HepG2 (cell line): ENCODE measurements around the gene MEG3. TPM values are rescaled to one million over a fixed set of nuclear protein-coding genes. Genes with fewer than 3 reads are reported as not detected.

Experiments used
- ATAC-seq: fragments of 200-7000 bp; cut with Tn5 transposase; 3 replicates; pipeline ENCODE4 v1.9.1; 2020; ENCODE audit warnings: mild to moderate bottlenecking, moderate library complexity
- BruUV-seq: library from RNA; stranded (reverse); fragments of 400-500 nt; replicated peaks from 2 replicates; lab custom pipeline; 2021; lab: Mats Ljungman, UMichigan
- CTCF ChIA-PET: fragments of 300-600 bp; formaldehyde crosslinking; extraction: SDS; loops from one replicate; lab custom pipeline; 2021; ENCODE audit warnings: low total read pairs, inconsistent platforms, low intra/inter-chr PET ratio; lab: Yijun Ruan, JAX
- POLR2A ChIA-PET: fragments of 350-600 bp; sonication (Branson Sonifier 250); formaldehyde crosslinking; loops from one replicate; lab custom pipeline; 2020; ENCODE audit warnings: antibody characterized with exemption, inconsistent platforms; lab: Yijun Ruan, JAX
- DNase-seq: peaks from one replicate; pipeline ENCODE4 v3.0.0-alpha.2; 2015; ENCODE audit warnings: low spot score
- FAIRE-seq: peaks from 3 replicates; lab custom pipeline; 2011; peaks lifted over from hg19 to GRCh38; lab: Jason Lieb, UNC
- H2AFZ ChIP-seq: one replicate; pipeline ENCODE4 v1.6.1; 2011; ENCODE audit warnings: low read length, inconsistent platforms
- H3K27ac ChIP-seq: fragments of 300-600 bp; 3 replicates; pipeline ENCODE4 v1.8.0; 2011; ENCODE audit warnings: mixed run types, mild to moderate bottlenecking, mixed read lengths, low read length, inconsistent platforms; ENCODE audit not compliant: insufficient read depth; ENCODE audit errors: extremely low read length
- H3K27me3 ChIP-seq, 2 experiments: fragments of 200-600 bp in 1 of 2; 2 replicates in 1 of 2; 3 replicates in 1 of 2; pipeline versions ENCODE4 v1.6.0 to v1.8.0; 2011; ENCODE audit warnings: low read length in 2 of 2, mild to moderate bottlenecking in 2 of 2, moderate library complexity in 2 of 2, inconsistent platforms in 1 of 2; ENCODE audit not compliant: insufficient read depth in 2 of 2, control insufficient read depth in 1 of 2
- H3K36me3 ChIP-seq, 2 experiments: fragments of 200-600 bp in 1 of 2; replicated peaks in 1 of 2; 2 replicates in 1 of 2; 3 replicates in 1 of 2; pipeline versions ENCODE4 v1.5.1 to v1.8.0; 2011; ENCODE audit warnings: low read length in 2 of 2, inconsistent platforms in 1 of 2; ENCODE audit not compliant: insufficient read depth in 2 of 2, control insufficient read depth in 1 of 2
- H3K4me1 ChIP-seq: 2 replicates; pipeline ENCODE4 v1.5.1; 2012; ENCODE audit warnings: low read length, inconsistent platforms; ENCODE audit not compliant: insufficient read depth
- H3K4me2 ChIP-seq: 2 replicates; pipeline ENCODE4 v1.6.0; 2011; ENCODE audit warnings: low read depth, low read length, inconsistent platforms
- H3K4me3 ChIP-seq, 3 experiments: fragments of 200-600 bp in 1 of 3; sonication (generic), shearing (Covaris generic) in 1 of 3; replicated peaks in 1 of 3; 2 replicates each; pipeline ENCODE4 v1.5.1; 2011 to 2016; ENCODE audit warnings: low read length in 3 of 3, inconsistent platforms in 2 of 3, low read depth in 2 of 3, mild to moderate bottlenecking in 2 of 3, control low read depth in 1 of 3, mixed read lengths in 1 of 3; ENCODE audit not compliant: insufficient read depth in 1 of 3
- H3K79me2 ChIP-seq: one replicate; pipeline ENCODE4 v1.6.1; 2011; ENCODE audit warnings: low read length, inconsistent platforms; ENCODE audit not compliant: insufficient read depth
- H3K9ac ChIP-seq: 2 replicates; pipeline ENCODE4 v1.6.0; 2011; ENCODE audit warnings: mild to moderate bottlenecking, low read depth, low read length, inconsistent platforms; ENCODE audit not compliant: insufficient read depth
- H3K9me3 ChIP-seq: 2 replicates; pipeline ENCODE4 v1.5.1; 2012; ENCODE audit warnings: mild to moderate bottlenecking, low read length
- H4K20me1 ChIP-seq: 2 replicates; pipeline ENCODE4 v1.6.0; 2011; ENCODE audit warnings: inconsistent platforms, mild to moderate bottlenecking, low read length, moderate library complexity; ENCODE audit not compliant: insufficient read depth
- MZF1 ChIP-seq: sonication (generic); formaldehyde crosslinking; IDR thresholded peaks from 2 replicates; pipeline ENCODE4 v1.8.1; 2023; ENCODE audit warnings: mild to moderate bottlenecking, missing genetic modification reagents, borderline replicate concordance
- NCOA1 ChIP-seq: sonication (generic); formaldehyde crosslinking; IDR thresholded peaks from 2 replicates; pipeline ENCODE4 v1.9.0; 2021; ENCODE audit warnings: missing genetic modification reagents
- NR1H2 ChIP-seq: sonication (generic); formaldehyde crosslinking; IDR thresholded peaks from 2 replicates; pipeline ENCODE4 v1.8.1; 2022; ENCODE audit warnings: low read depth, missing genetic modification reagents, borderline replicate concordance
- RXRA ChIP-seq: sonication (generic); formaldehyde crosslinking; IDR thresholded peaks from 2 replicates; pipeline ENCODE4 v1.5.1; 2020; ENCODE audit warnings: missing genetic modification reagents
- SATB2 ChIP-seq: sonication (generic); formaldehyde crosslinking; IDR thresholded peaks from 2 replicates; pipeline ENCODE4 v1.5.0; 2020; ENCODE audit warnings: missing genetic modification reagents
- ZBTB10 ChIP-seq: sonication (generic); formaldehyde crosslinking; IDR thresholded peaks from 2 replicates; pipeline ENCODE4 v1.4.0; 2020; ENCODE audit warnings: missing genetic modification reagents, borderline replicate concordance
- ZKSCAN1 ChIP-seq: fragments of 150-350 bp; IDR thresholded peaks from 2 replicates; pipeline ENCODE4 v1.6.1; 2014; ENCODE audit warnings: low read length
- ZNF136 ChIP-seq: sonication (generic); formaldehyde crosslinking; IDR thresholded peaks from 2 replicates; pipeline ENCODE4 v1.8.1; 2022; ENCODE audit warnings: low read depth, mild to moderate bottlenecking, moderate library complexity, missing genetic modification reagents
- ZNF20 ChIP-seq: sonication (generic); formaldehyde crosslinking; IDR thresholded peaks from 2 replicates; pipeline ENCODE4 v1.4.0; 2020; ENCODE audit warnings: mild to moderate bottlenecking, moderate library complexity, missing genetic modification reagents
- ZNF207 ChIP-seq: fragments of 450-650 bp; IDR thresholded peaks from 2 replicates; pipeline ENCODE4 v1.6.1; 2016; ENCODE audit warnings: antibody characterized with exemption, borderline replicate concordance
- ZNF382 ChIP-seq: sonication (generic); formaldehyde crosslinking; IDR thresholded peaks from 2 replicates; pipeline ENCODE4 v1.5.0; 2020; ENCODE audit warnings: missing genetic modification reagents, mild to moderate bottlenecking, borderline replicate concordance
- ZNF530 ChIP-seq: sonication (generic); formaldehyde crosslinking; IDR thresholded peaks from 2 replicates; pipeline ENCODE4 v1.5.0; 2020; ENCODE audit warnings: low read depth, mild to moderate bottlenecking, missing genetic modification reagents
- ZNF781 ChIP-seq: sonication (generic); formaldehyde crosslinking; IDR thresholded peaks from 2 replicates; pipeline ENCODE4 v1.5.1; 2020; ENCODE audit warnings: borderline replicate concordance, mild to moderate bottlenecking, missing genetic modification reagents; ENCODE audit errors: not compliant biosample characterization
- WGBS: methylation state at CpG from one replicate; pipeline ENCODE4 v1.1.6; 2017; ENCODE audit warnings: low lambda C conversion rate; 5-methylcytosine and 5-hydroxymethylcytosine counted together
- in situ Hi-C: cut with HindIII; loops from 2 replicates; pipeline ENCODE4 v1.10.0; 2017; ENCODE audit warnings: low pct_unique_long_range_greater_than_20kb; ENCODE audit not compliant: extremely low pct_ligation_motif_present
- intact Hi-C: fragments of 100-400 bp; cut with micrococcal nuclease; formaldehyde crosslinking; loops from one replicate; pipeline ENCODE4 v1.10.0; 2022; ENCODE audit not compliant: unreplicated experiment
- polyA plus RNA-seq, 8 experiments: library from polyadenylated mRNA; depleted of rRNA in 3 of 8; stranded (reverse) in 7 of 8; unstranded in 1 of 8; fragments of >200 nt; fragmentation: Illumina TruSeq in 4 of 8; extraction: Trizol in 4 of 8; gene quantifications; 2 replicates each; pipeline versions ENCODE4 v1.2.1 to v1.2.3, GENCODE V29; 2011 to 2016; ENCODE audit warnings: low read depth in 4 of 8, missing spikeins in 1 of 8, mixed read lengths in 1 of 8; ENCODE audit not compliant: insufficient read depth in 1 of 8
- total RNA-seq, 5 experiments: library from RNA; depleted of rRNA; stranded (reverse); fragments of >200 nt; fragmentation: Illumina TruSeq; extraction: Trizol; gene quantifications; 2 replicates each; pipeline ENCODE4 v1.2.3, GENCODE V29; 2016; ENCODE audit warnings: low read depth in 1 of 5
- TF ChIP-seq, protein P1 (sequence below): sonication (generic); formaldehyde crosslinking; IDR thresholded peaks from 2 replicates; pipeline ENCODE4 v1.4.0; 2020; ENCODE audit warnings: mild to moderate bottlenecking, missing genetic modification reagents

The MEG3 gene
- total and polyA plus RNA-seq, 2 of the 13 experiments (the other 11 are each of a cell fraction or from before 2014, with no cell fraction given), result 0.17 TPM; not detected in 1

GRCh38 chr14:100810435-100810834 lies 15.5 kb upstream of the MEG3 start:
- Histone ChIP-seq H3K4me3 (no peak overlapping the region), H3K36me3 (no peaks in the 10 kb centered on the region), H3K4me2 (no peak overlapping the region), H3K9ac (no peak overlapping the region), H2AFZ (no peak overlapping the region), H3K9me3 (peaks cover 52% of the 10 kb centered on the region), H3K27ac (no peak overlapping the region), H4K20me1 (no peaks in the 10 kb centered on the region), H3K4me1 (peaks cover 17% of the 10 kb centered on the region), H3K27me3 (no peaks in the 10 kb centered on the region), H3K79me2 (no peaks in the 10 kb centered on the region)
- over 99% methylated on average over 5 of the region's 7 CpGs for WGBS
- intact Hi-C loops, result loop anchor here (10.0 kb wide), 1 partner anchor 146 kb away; no protein-coding TSS in a partner anchor
- BruUV-seq, result no TSS peak
- TF ChIP-seq NR1H2 (CRISPR knock-in tag) (no peak), ZNF382 (CRISPR knock-in tag) (no peak), ZNF781 (CRISPR knock-in tag) (no peak), ZNF530 (no peak), NCOA1 (no peak), ZNF136 (CRISPR knock-in tag) (no peak), SATB2 (no peak), MZF1 (no peak), RXRA (no peak), ZBTB10 (CRISPR knock-in tag) (no peak), ZKSCAN1 (no peak), ZNF20 (CRISPR knock-in tag) (no peak), ZNF207 (no peak)
- TF ChIP-seq, protein P1, sequence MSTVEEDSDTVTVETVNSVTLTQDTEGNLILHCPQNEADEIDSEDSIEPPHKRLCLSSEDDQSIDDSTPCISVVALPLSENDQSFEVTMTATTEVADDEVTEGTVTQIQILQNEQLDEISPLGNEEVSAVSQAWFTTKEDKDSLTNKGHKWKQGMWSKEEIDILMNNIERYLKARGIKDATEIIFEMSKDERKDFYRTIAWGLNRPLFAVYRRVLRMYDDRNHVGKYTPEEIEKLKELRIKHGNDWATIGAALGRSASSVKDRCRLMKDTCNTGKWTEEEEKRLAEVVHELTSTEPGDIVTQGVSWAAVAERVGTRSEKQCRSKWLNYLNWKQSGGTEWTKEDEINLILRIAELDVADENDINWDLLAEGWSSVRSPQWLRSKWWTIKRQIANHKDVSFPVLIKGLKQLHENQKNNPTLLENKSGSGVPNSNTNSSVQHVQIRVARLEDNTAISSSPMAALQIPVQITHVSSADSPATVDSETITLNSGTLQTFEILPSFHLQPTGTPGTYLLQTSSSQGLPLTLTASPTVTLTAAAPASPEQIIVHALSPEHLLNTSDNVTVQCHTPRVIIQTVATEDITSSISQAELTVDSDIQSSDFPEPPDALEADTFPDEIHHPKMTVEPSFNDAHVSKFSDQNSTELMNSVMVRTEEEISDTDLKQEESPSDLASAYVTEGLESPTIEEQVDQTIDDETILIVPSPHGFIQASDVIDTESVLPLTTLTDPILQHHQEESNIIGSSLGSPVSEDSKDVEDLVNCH (CRISPR knock-in tag), result no peak
- ATAC-seq (no peak), FAIRE-seq (no peak), DNase-seq (no peak)
- ChIA-PET CTCF (no interaction called here), POLR2A (no interaction called here)
- in situ Hi-C loops, result loop anchor here (10.0 kb wide), 1 partner anchor 146 kb away; no protein-coding TSS in a partner anchor
